Keratinocyte (primary cell): Measurements from ENCODE around the gene PADI4.

Experiments used
- CTCF ChIP-seq, 3 experiments: IDR thresholded peaks in 1 of 3; conservative IDR thresholded peaks in 1 of 3; optimal IDR thresholded peaks in 1 of 3; 2 replicates in 2 of 3; 3 replicates in 1 of 3; pipeline versions ENCODE3 to v1.5.1; 2011; ENCODE audit warnings: low read length in 3 of 3, mild to moderate bottlenecking in 3 of 3, moderate library complexity in 2 of 3, control low read depth in 1 of 3, inconsistent platforms in 1 of 3; ENCODE audit not compliant: insufficient read depth in 2 of 3; ENCODE audit errors: extremely low read depth in 1 of 3
- EZH2 ChIP-seq: IDR thresholded peaks from one replicate; pipeline ENCODE4 v1.6.1; 2012; ENCODE audit warnings: inconsistent platforms, mild to moderate bottlenecking, low read length, moderate library complexity

DNA sequence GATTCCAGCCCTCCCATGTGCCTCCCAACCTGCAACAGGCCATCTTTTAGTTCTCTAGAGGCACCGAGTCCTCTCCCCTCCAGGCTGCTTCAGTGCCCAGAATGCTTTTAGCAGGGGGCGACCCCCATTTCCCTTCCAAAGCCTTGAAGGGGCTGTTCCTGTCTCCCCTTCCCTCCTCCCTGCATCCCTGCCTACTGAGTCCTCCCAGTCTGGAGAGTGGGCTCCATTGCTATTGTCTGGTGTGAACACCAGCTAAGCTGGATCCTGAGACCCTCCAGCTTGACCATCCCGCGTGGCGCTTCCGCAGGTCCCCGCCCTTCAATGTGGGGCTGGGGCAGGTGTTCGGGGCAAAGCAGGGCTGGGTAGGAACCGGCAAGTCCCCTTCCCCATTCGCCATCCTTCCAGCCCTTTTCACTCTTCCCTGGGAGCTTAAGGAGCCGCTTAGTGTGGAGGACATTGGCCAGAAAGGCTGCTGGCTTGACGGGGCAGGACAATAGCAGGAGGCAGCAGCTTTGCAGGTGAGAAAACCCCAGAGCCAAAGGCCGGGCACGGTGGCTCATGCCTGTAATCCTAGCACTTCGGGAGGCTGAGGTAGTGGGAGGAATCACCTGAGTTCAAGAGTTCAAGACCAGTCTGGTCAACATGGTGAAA is 96.2 kb downstream of the PADI4 start:
- no peak for TF ChIP-seq CTCF (optimal IDR thresholded peaks at IDR 0.05 in 1 of 3, IDR thresholded peaks at IDR 0.05 in 1 of 3, conservative IDR thresholded peaks at IDR 0.05 in 1 of 3; ENCODE audit: extremely low read depth in 1 of 3, insufficient read depth in 2 of 3, low read length in 3 of 3)
- TF ChIP-seq EZH2, result no peak
